HG03139 (cell line): ENCODE measurements around the gene BLM.
"Not testable (repeated sequence)": the region's sequence is repeated elsewhere in the genome, so short reads cannot be mapped to it uniquely, and the experiment has no call there.

Experiments
- ATAC-seq: cut with Tn5 transposase; IDR thresholded peaks from one replicate; pipeline ENCODE4 v1.9.1; 2021; ENCODE audit not compliant: unreplicated experiment

Gene BLM

DNA sequence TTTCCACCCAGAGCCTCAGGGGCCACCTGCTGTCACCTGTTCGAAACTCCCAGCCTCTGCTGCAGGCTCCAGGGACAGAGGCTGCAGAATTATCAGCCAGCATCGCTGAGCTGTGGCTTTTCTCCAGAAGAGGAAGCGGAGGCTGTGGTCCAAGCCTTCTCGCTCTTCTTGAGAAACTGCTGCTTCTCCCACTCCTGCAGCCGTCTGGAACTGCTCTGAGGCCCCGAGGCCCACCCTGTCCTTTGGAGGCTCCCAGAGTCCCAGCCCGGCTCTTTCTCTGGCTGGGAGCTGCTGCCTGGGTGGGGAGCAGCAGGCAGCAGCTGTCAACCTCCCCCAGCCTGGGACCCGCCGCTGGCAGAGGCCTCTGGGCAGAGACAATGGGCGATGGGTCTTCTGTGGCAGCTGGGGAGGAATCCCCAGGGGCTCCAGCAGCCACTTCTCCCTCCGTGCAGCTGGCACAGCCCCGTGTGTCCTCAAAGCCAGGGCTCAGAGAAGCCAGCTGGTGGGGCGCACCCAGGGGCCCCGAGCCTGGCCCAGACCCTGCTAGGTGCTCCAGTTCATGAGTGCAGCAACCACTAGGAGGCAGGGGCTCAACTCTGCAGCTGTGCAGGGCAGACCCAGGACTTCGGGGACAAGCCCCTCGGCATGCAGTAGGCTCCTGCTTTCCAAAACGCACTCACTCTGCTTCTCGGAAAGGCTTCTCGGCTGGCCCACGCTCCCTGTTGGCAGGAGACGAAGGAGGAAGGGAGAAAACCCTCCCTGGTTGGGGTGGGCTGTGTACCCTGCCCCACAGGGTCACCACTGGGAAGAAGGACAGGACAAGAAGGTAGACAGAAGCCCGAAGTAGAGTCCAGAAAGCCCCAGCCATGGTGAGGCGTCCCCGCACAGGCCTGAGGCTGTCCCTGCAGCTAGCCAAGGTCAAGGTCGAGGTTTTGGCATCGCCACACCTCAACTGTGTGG lies 101.4 kb downstream of the BLM start:
- ATAC-seq, result no peak

DNA sequence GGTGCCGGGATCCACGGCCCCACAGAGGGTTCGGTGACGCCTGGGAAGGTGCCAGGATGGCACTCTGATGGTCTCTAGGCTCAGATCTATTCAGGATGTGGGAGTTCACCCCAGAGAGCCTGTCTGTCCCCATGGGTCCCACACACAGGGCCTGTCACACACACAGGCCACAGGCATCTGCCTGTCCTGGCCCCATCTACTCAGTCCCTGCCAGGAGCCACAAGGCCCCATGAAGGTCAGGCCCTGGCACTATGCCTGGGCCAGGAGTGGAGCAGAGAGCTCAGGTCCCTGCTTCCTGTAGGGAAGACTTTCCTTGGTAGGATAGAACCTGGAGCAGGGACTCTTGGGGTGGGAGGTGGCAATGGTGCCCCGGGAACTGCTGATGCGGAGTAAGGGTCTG lies 102.2 kb downstream of the BLM start:
- ATAC-seq, result no peak

DNA sequence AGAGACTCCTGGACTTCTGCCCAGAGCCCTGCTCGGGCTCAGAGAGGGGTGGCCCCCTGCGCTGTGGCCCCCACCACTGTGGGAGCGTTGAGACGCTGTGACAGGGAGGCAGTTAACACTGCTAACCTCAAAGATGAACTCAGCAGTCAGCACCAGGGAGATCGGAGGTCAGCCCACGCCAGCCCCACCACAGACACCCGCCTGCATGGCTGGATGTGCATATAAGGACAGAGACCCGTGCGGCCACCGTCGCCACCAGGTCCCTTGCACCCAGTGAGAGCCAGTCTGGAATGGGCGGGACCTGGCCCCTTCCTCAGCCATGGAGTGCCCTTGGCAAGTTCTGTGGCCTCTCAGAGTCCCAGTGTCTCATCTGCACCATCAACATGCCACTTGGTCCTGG lies 102.7 kb downstream of the BLM start:
- ATAC-seq, result no peak

DNA sequence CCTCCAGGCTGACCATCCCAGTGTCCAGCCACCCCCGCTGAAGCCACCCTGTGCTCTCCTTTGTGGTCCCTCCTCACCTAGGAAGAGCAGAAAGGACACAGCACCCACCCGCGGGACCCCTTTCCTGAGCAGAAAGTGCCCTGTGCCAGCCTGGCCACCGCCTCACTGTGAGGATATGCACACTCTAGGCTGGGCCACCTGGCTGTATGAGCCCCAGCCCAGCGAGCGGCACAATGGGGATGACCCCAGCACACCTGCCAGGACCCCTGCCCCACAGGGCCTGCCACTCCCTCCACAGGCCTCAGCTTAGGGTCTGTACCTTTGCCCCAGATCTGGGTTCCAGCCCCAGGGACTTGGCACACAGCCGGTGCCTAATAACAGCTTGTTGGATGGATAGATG lies 103.3 kb downstream of the BLM start:
- no peak for ATAC-seq

DNA sequence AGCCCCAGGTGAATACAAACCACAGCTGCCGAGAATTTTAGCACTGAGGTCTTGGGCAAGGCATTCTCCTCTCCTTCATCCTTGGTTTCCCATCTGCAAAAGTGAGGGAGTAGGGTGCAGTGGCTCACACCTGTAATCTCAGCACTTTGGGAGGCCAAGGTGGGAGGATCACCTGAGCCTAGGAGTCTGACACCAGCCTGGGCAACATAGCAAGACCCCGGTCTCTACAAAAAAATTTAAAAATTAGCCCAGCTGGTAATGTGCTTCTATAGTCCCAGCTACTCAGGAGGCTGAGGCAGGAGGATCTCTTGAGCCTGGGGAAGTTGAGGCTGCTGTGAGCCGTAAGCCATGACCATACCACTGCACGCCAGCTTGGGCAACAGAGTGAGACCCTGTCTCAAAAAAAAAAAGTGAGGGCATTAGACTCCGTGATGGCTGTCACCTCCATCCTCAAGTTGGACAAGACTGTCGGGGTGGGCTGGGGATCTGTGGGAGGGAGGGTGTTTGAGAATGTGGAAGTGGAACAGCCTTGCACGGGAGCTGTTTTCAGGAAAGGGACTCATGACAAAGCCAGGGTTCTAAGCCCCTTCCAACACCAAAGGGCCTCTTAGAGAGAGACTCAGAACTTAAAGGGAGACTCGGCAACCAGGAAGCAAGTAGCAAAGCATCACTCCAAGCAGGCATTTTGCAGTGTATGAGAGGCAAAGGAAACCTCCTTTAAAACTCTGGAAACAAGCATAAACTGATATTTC lies 105.2 kb downstream of the BLM start:
- no peak for ATAC-seq

DNA sequence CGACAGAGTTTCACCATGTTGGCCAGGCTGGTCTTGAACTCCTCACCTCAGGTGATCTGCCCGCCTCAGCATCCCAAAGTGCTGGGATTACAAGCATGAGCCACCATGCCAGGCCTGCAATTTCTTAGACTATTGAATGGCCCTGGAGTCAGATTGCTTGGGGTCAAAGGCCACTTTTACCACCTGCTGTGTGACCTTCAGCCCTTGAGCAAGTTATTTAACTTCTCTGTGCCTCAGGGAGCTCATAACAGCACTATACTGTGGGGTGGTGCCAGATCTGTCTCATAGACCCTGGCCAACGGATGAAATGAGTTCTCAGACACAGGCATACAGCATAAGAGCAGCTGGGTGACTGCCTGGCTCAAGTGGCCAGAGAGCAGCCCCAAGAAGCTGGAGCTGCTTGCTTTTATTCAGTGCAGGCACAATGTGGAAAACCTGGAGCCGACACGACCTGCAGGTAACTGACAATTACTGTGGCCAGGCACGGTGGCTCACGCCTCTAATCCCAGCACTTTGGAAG lies 106.4 kb downstream of the BLM start:
- no peak for ATAC-seq

DNA sequence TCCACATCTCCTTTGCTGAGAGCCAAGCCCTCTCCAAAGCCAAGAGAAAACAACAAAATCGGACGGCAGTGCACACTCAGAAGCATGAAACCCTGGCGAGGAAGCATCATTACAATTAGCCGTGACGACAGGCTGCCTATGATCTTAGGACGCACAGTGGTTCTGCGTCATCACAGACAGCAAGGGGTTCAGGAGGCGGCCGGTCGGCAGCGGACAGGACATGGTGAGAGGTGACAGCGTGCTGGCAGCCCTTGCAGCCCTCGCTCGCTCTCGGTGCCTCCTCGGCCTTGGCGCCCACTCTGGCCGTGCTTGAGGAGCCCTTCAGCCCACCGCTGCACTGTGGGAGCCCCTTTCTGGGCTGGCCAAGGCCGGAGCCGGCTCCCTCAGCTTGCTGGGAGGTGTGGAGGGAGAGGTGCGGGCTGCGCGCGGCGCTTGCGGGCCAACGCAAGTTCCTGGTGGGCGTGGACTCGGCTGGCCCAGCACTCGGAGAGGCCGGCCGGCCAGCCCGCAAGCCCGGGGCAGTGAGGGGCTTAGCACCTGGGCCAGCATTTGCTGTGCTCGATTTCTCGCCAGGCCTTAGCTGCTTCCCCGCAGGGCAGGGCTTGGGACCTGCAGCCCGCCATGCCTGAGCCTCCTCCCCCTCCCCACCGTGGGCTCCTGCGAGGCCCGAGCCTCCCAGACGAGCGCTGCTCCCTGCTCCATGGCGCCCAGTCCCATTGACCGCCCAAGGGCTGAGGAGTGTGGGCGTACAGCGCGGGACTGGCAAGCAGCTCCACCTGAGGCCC lies 108.2 kb downstream of the BLM start:
- not testable (repeated sequence) for ATAC-seq

DNA sequence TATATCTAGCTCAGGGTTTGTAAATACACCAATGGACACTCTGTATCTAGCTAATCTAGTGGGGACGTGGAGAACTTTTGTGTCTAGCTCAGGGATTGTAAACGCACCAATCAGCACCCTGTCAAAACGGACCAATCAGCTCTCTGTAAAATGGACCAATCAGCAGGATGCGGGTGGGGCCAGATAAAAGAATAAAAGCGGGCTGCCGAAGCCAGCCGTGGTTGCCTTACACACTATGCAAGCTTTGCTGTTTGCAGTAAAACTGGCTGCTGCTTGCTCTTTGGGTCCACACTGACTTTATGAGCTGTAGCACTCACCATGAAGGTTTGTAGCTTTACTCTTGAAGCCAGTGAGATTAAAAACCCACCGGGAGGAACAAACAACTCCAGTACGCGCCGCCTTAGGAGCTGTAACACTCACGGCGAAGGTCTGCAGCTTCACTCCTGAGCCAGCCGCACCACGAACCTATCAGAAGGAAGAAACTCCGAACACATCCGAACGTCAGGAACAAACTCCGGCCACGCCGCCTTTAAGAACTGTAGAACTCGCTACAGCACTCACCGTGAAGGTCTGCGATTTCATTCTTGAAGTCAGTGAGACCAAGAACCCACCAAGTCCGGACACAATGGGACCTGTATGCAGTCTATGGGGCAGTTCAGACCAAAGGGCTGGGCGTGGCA lies 109.2 kb downstream of the BLM start:
- not testable (repeated sequence) for ATAC-seq

DNA sequence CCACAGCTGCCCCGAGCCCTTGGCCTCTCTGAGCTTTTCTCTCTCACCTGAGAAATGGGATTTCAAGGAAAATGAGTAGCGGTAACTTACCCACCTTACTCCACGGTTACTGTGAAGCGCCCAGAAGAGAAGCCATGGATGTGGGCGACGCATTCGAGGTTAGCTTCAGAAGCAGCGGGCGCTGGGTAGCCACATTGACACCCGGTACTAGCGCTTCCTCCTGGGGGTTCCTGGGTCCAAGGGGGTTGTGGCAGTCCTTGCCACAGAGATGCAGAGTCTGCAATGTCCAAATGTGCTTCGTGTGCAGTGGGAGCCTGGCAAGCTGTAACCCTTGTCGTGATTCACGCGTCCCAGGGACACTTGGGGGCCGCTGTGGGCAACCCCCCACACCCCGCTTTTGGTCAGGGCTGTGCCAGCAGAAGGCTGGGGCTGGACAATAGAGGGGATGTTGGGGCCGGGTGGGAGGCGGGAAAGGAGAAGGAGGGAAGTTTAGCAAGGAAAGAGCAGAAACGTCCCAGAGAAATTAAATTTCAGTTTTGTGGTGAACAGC lies 109.8 kb downstream of the BLM start:
- no peak for ATAC-seq

DNA sequence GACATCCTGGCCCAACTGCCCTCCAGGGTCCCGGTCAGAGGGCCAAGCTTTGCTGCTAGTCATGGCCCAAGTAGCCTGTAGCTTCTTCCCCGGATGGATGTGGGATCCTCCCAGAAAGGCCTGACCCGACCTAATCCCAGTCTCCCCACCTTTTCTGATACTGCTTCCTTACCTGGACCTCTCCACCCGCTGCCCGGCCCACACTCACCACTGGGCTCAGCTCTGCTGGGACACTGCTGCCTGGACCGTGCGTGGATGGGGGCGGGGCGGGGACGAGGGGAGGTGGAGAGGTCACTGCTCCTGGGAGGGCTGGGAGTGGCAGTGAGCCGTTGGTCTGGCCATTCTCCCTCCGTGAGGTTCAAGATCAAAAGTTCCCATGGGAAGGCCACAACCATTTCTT lies 111.0 kb downstream of the BLM start:
- no peak for ATAC-seq

DNA sequence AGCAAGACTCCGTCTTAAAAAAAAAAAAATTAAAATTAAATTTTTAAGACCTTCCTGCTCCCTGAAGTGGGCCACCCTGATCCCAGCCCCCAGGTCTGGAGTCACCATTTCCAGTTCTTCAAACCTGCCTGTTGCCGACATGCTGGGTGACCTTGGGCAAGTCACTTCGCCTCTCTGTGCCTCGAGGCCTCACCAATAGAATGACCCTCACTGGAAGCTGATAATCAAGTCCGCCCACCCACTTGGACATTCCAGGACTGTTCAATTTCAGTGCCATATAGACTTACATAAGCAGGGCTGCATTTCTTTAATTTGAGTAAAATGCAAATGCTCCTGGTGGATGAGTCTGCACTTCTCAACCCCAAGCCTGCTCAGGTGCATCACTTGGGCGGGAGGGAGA lies 112.0 kb downstream of the BLM start:
- ATAC-seq, result no peak

DNA sequence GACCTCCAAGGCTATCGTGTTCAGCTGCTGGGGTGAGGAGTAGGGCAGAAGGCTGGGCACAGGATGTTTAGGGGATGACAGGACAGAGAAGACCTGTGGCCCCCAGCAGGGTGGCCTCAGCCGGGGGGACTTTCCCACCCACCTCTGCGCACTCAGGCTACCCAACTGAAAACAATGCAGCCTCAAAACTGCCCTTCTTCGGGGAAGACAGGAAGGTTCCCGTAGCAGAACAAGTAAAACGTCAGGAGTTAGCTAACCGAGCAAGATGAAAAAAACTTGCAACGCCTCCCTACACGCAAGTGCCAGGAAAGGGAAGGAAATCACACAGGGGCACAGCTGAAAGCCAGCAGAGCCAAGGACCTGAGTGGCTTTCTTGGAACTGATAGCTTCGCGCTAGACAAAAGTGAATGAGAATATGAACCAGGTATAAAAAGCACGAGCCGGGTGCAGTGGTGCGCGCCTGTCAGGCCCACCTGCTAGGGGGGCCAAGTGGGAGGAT lies 112.8 kb downstream of the BLM start:
- no peak for ATAC-seq

DNA sequence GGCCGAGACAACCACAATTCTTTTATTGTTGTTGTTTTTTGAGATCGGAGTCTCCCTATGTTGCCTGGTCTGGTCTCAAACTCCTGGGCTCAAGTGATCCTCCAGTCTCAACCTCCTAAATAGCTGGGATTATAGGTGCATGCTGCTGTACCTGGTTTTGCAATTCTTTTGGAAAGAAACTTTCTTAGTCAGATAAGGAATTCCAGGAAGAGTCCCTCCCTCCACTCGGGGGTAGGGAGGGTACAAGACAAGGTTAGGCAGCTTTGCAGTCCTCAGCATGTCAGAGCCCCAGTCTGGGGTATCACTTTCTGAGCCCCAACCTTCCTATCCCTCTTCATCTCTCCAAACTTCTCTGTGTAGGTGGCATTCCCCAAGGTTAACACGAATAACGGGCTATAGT lies 117.5 kb downstream of the BLM start:
- ATAC-seq, result no peak

DNA sequence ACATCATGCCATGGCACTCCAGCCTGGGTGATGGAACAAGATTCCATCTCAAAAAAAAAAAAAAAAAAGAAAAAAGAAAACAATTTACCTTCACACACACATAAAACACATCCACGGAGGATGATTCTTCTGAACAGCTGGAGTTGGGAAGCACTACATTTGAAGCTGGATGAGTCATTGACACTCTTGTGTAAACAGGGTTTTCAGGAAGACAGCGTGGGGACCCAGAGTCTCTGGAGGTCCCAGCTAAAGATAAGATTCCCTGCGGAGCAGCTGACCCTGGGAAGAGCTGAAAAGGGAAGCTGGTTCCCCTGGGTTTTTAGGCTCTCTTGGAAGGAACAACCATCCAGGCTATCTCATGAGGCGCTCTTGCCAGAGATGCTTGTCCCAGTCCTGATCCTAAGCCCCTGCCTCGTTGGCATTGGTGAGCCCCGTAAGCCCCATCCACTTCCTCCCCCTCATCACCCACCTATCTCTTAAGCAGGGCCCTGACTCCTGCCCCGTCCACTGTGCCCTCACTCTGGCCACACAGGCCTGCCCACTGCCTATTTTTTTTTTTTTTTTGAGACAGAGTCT lies 119.2 kb downstream of the BLM start:
- no peak for ATAC-seq

DNA sequence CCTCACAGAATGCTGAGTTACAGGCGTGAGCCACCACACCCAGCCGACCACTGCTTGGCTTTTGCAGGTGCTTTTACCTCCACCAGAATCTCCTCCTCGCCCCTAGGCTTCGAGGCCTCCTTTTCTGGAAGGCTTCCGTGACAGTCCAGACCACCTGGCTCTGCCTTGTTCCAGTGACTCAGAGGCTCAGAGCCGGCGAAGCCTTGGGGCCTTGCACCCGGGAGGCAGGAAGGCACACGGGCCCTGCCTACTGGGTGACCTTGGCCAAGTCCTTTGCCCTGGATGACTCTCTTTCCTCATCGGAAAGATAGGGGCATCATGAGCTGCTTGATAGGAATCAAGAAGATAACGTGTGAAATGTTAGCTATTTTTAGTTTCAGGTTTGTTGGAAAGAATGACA lies 119.9 kb downstream of the BLM start:
- no peak for ATAC-seq

DNA sequence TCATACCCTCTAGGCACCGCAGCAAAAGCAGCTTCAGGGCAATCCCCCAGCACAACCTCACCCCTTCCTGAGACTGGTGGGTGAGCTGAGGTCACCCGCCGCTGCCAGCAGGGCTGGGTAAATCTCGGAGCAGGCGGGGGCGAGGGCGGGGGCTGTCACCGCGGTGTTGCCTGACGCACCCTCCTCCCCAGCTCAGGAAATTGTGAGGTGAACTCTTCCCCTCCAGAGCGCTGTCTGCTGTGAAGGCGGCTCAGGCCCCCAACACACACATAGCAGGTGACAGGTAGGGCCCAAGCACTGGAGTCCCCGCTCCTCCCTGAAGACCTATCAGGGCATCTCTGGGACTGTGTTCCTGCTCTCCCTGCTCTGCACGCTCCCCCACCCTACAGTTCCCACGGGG lies 121.0 kb downstream of the BLM start:
- ATAC-seq, result no peak

DNA sequence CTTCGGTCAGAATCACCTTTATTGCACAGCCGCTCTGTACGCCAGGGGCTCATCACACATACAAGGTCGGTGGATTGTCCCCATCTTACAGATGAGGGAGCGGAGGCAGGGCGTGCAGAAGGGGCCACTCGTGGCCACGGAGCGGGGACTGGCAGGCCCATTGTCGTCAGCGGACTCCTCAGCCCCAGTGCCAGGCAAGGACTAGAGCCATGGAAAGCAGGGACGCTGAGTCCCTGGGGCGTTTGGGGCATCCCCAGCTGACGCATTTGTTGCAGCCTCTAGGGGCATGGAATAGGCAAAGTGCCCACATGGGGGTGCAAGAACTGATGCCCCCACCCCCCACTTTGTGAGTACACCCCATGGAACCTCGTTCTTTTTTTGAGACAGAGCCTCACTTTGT lies 121.4 kb downstream of the BLM start:
- no peak for ATAC-seq

DNA sequence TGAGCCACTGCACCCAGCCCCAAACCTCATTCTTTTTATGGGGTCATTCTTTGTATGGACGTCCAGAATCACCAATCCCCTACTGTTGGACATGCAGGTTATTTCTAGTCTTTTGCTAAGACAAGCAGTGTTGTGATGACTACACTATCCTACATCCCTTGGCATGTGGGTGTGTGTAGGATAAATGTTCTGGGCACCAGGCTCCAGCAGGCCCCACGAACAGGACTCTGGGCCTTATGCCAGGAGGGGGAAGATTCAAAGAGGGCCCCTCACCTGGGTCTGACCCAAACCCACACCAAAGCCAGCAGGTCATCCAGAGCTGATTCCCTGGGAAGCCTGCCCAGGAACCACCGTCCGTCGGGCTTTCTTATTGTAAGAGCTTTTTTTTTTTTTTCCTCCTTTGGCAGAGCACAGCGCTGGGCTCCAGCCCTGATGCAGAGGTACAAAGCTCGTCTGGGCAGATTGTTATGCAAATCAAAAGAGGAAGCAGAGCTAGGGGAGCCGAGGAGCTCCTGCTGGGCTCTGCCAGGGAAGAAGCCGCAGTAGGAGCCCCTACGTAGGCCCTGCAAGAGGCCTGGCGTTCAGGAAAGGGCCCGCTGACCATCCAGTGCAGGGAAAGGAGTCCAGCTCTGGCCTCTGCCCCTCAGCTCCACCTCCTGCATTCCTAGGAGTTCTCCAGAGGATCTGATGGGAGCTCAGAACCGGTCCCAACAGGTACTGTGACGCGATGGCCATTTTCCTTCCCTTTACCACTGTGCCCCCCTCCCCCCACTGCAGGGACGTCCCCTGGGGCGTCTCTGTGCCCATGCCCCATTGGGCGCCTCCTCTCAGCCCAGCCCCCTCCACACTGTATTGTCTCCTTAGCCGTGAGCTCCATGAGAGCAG lies 122.3 kb downstream of the BLM start:
- peak; percentile 88 for ATAC-seq
